SK-N-SH treated with all-trans-retinoic acid at 6 μM for 48 hours (cell line): Measurements from ENCODE around the gene ACVR1B.

ENCODE experiments used
- OSR1 ChIP-seq: fragments of 250-450 bp; sonication (Bioruptor Pico); IDR thresholded peaks from 2 replicates; pipeline ENCODE4 v1.8.0; 2022; ENCODE audit warnings: moderate library complexity, mild to moderate bottlenecking, inconsistent platforms
- PATZ1 ChIP-seq: fragments of 250-450 bp; sonication (Bioruptor Pico); IDR thresholded peaks from 2 replicates; pipeline ENCODE4 v1.8.0; 2020; ENCODE audit warnings: mild to moderate bottlenecking, moderate library complexity, borderline replicate concordance
- POU6F1 ChIP-seq: fragments of 250-450 bp; sonication (Bioruptor Pico); IDR thresholded peaks from 2 replicates; pipeline ENCODE4 v1.8.0; 2021; ENCODE audit warnings: low read depth, mild to moderate bottlenecking, moderate library complexity, borderline replicate concordance
- ZFP3 ChIP-seq: fragments of 250-450 bp; sonication (Bioruptor Pico); IDR thresholded peaks from 2 replicates; pipeline ENCODE4 v1.5.0; 2020; ENCODE audit warnings: mild to moderate bottlenecking, moderate library complexity

GRCh38 chr12:51911788-51912711, 39.4 kb upstream of the ACVR1B start:
- TF ChIP-seq OSR1 (CRISPR knock-in tag), result no peak
- no peak for TF ChIP-seq ZFP3 (CRISPR knock-in tag)
- no peak for TF ChIP-seq POU6F1
- TF ChIP-seq PATZ1 (CRISPR knock-in tag), result no peak
